Lower leg skin (tissue), 4 donors: ENCODE data around the gene BMAL1. TPM values are rescaled to one million over a fixed set of nuclear protein-coding genes. Genes with fewer than 3 reads are reported as not detected.

Experiments used
- DNase-seq, 2 donors: peaks; one replicate each; pipeline ENCODE4 v3.0.0-alpha.2; 2019; ENCODE audit warnings: low spot score in 2 of 2
- H3K4me3 ChIP-seq: fragments of 200-600 bp; sonication (generic); 2 replicates; pipeline ENCODE4 v1.5.1; 2017; ENCODE audit warnings: mild to moderate bottlenecking, low read depth; ENCODE audit not compliant: poor library complexity, severe bottlenecking
- CTCF ChIP-seq, 3 donors: fragments of 450-650 bp; IDR thresholded peaks; one replicate each; pipeline ENCODE4 v1.5.1; 2016; ENCODE audit warnings: antibody characterized with exemption in 3 of 3, mild to moderate bottlenecking in 3 of 3, moderate library complexity in 2 of 3
- POLR2A ChIP-seq, 2 donors: fragments of 450-650 bp; IDR thresholded peaks; one replicate each; pipeline ENCODE4 v1.6.1; 2016 to 2017; ENCODE audit warnings: antibody characterized with exemption in 2 of 2, mild to moderate bottlenecking in 1 of 2, moderate library complexity in 1 of 2
- WGBS, 2 donors: methylation state at CpG; one replicate each; pipeline ENCODE4 v1.1.5; 2018; 5-methylcytosine and 5-hydroxymethylcytosine counted together
- intact Hi-C: fragments of 100-400 bp; cut with DNase I; formaldehyde crosslinking; loops from one replicate; pipeline ENCODE4 v1.15.0; 2023; ENCODE audit warnings: low total_unique reads
- total RNA-seq, 4 donors: library from RNA; depleted of rRNA; stranded (reverse); fragments of >200 nt; gene quantifications; one replicate each; pipeline ENCODE4 v1.1.0, GENCODE V29; 2016

Gene BMAL1
- total RNA-seq, 4 donors from 2014 or later: 34.8 to 132 (median 61.5) TPM

DNA sequence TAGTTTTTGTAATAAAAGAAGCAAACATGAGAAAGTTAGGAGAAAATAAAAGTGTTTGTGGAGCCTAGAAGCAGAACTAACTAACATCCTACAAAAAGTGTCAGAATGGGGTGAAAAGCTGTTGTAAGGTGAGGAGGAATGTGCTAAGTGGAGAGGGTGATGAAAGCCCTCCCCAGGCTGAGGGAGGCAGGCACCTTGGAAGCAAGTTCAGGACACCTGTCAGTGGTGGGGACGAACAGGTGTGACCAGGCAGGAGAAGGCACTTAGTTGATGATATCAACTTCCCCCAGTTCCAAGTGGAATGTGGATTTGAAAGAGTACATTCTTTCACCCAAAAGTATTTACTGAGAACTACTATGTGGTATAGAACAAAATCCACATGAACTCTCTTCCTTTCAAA is 18.7 kb upstream of the BMAL1 start:
- TF ChIP-seq POLR2A (IDR thresholded peaks at IDR 0.05) (no peak), CTCF (IDR thresholded peaks at IDR 0.05) (no peak)
- intact Hi-C loops: no loop called here
- no peak for DNase-seq
- no peak overlapping the region for H3K4me3 ChIP-seq
- 70 to 83% methylated on average over 1 of the region's 1 CpG for WGBS, 2 donors

DNA sequence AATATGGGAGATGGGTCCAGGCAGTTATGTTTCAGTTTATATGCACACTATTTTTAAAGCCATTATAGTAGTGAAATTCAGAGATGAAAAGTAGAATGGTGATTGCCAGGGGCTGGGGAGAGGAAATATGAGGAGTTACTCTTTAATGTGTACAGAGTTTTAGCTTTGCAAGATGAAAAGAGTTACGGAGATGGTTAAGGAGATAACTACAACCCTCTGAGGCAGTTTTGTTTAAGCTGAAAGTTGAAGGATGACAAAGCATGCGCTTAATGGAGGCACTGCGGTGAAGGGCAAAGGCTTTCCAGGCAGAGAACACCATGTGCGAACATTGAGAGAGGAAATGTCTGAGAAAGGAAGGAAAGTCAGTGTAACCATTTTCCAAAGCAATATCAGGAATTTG is 18.2 kb upstream of the BMAL1 start:
- intact Hi-C loops: no loop called here
- no peak overlapping the region for H3K4me3 ChIP-seq
- 87 to 98% methylated on average over 4 of the region's 4 CpGs for WGBS, 2 donors
- TF ChIP-seq CTCF (IDR thresholded peaks at IDR 0.05): no peak
- no peak for TF ChIP-seq POLR2A (IDR thresholded peaks at IDR 0.05)
- DNase-seq: no peak

DNA sequence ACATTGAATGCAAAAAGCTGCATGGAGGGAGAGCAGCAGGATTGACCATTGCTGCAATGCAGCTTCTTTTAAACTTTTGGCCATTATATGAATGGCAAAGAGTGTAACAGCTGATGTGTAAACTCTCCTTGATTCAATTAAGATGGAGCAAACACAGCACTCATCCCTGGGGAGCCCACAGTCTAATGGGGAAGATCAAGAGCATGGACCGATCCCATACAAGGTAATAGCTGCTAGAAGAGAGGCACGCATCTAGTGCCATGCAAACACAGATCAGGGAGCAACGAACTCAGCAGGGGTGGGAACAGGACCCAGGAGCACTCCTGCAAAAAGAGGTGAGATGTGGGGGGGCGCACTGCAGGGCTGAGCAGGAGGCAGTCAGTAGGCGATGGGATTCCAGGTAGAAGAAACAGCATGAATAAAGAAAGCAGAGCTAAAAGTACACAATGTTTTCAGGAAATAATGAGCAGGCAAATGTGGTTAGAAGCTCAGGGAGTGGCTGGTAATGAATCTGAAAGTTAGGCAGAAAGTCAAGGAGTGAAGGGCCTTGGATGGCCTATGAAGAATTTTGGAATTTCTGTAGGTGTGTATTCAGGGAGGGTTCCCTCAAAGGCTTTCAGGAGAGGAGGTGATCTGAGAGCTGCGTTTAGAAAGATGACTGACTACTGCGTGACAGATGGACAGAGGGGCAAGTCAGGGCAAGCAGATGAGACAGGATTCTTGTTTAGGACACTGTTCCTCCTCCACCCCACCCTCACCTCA is 17.2 kb upstream of the BMAL1 start:
- no peak overlapping the region for H3K4me3 ChIP-seq
- TF ChIP-seq CTCF (IDR thresholded peaks at IDR 0.05): no peak
- TF ChIP-seq POLR2A (IDR thresholded peaks at IDR 0.05): no peak
- intact Hi-C loops: no loop called here
- 47% methylated on average over 7 of the region's 7 CpGs for WGBS, 2 donors
- DNase-seq: peak in 1 of 2 donors; percentile 41

DNA sequence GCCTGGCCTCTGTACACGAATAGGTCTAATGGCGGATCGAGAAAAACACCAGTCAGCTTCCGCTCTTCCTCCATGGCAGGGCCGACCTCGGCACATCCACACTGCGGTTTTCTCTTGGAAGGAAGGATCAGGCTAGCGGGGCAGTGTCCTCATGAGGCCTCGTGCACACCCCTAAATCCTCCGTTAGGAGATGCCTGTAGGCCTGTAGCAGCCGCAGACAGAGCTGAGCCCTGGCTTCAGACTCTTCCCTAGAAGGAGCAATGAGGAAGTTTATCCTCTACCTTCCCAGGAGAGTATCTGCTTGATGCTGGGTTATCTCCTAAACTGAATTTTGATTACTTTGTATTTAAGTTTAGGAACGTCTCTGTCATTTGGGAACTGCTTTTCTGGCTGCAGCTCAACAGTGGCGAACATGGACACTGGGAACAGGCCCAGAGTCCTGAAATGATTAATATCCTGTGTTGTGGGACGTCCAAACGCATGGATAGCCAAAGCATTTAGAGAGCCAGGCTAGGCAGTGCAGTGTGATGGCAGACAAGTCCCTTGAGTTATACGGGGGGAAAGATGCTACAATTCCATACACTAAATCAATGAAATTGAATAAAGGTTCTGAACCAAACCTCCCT is 16.5 kb upstream of the BMAL1 start:
- 34 to 43% methylated on average over 16 of the region's 16 CpGs for WGBS, 2 donors
- no peak for DNase-seq
- intact Hi-C loops: no loop called here
- no peak for TF ChIP-seq POLR2A (IDR thresholded peaks at IDR 0.05)
- TF ChIP-seq CTCF (IDR thresholded peaks at IDR 0.05): no peak
- no peak overlapping the region for H3K4me3 ChIP-seq

DNA sequence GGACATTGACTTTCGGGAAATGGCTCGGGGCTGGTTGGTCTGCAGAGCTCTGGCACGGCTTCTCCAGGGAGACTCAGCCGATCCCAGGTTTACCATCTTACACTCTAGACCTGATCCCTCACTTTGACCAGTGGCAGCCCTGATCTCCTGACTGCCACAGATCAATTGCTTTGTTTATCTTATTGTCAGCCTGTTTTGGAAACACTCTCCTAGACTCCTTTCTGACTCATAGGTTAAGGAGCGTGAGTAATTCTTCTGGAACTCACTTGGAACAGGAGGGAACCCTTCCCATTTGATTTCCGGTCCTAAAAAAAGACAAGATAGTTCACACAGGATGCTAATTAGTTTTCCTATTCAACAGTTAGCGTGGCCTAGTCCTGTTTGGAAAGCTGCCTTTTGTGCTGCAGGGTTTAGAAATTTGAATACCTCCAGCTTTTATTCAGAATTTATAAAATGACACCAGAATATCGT is 16.0 kb upstream of the BMAL1 start:
- 12 to 13% methylated on average over 8 of the region's 8 CpGs for WGBS, 2 donors
- DNase-seq: peak in 1 of 2 donors; percentile 47
- intact Hi-C loops: no loop called here
- TF ChIP-seq CTCF (IDR thresholded peaks at IDR 0.05): no peak
- H3K4me3 ChIP-seq: no peak overlapping the region
